GM19455 (cell line): ENCODE measurements around the gene SHISA4.
"Not testable (repeated sequence)": the region's sequence is repeated elsewhere in the genome, so short reads cannot be mapped to it uniquely, and the experiment has no call there.

Source experiments
- ATAC-seq: cut with Tn5 transposase; IDR thresholded peaks from one replicate; pipeline ENCODE4 v1.9.1; 2021; ENCODE audit not compliant: unreplicated experiment

Gene SHISA4

GRCh38 chr1:201925981-201926645 lies 37.4 kb downstream of the SHISA4 start:
- no peak for ATAC-seq

GRCh38 chr1:201928266-201928665 lies 39.6 kb downstream of the SHISA4 start:
- no peak for ATAC-seq

GRCh38 chr1:201930137-201930536 lies 41.4 kb downstream of the SHISA4 start:
- no peak for ATAC-seq

- no peak for ATAC-seq
Observed at GRCh38 chr1:201930803-201931202, 42.1 kb downstream of the SHISA4 start.

GRCh38 chr1:201933840-201934430 lies 45.2 kb downstream of the SHISA4 start:
- no peak for ATAC-seq

- no peak for ATAC-seq
Observed at GRCh38 chr1:201937624-201938213, 49.0 kb downstream of the SHISA4 start.

GRCh38 chr1:201938440-201939035 lies 49.8 kb downstream of the SHISA4 start:
- no peak for ATAC-seq

- ATAC-seq = no peak
Observed at GRCh38 chr1:201939148-201939547, 50.5 kb downstream of the SHISA4 start.

GRCh38 chr1:201939574-201939973 lies 50.9 kb downstream of the SHISA4 start:
- ATAC-seq = no peak

- ATAC-seq = not testable (repeated sequence)
Observed at GRCh38 chr1:201940316-201940715, 51.6 kb downstream of the SHISA4 start.

- no peak for ATAC-seq
Observed at GRCh38 chr1:201941420-201942128, 52.9 kb downstream of the SHISA4 start.

- no peak for ATAC-seq
Observed at GRCh38 chr1:201942129-201942495, 53.4 kb downstream of the SHISA4 start.
